GM18508 (cell line): Measurements from ENCODE around the gene SHANK3.
"Not testable (repeated sequence)": the region's sequence is repeated elsewhere in the genome, so short reads cannot be mapped to it uniquely, and the experiment has no call there.

Experiments used
- ATAC-seq: cut with Tn5 transposase; IDR thresholded peaks from one replicate; pipeline ENCODE4 v1.9.1; 2021; ENCODE audit warnings: moderate number of reproducible peaks; ENCODE audit not compliant: insufficient read depth, unreplicated experiment

The SHANK3 gene

DNA sequence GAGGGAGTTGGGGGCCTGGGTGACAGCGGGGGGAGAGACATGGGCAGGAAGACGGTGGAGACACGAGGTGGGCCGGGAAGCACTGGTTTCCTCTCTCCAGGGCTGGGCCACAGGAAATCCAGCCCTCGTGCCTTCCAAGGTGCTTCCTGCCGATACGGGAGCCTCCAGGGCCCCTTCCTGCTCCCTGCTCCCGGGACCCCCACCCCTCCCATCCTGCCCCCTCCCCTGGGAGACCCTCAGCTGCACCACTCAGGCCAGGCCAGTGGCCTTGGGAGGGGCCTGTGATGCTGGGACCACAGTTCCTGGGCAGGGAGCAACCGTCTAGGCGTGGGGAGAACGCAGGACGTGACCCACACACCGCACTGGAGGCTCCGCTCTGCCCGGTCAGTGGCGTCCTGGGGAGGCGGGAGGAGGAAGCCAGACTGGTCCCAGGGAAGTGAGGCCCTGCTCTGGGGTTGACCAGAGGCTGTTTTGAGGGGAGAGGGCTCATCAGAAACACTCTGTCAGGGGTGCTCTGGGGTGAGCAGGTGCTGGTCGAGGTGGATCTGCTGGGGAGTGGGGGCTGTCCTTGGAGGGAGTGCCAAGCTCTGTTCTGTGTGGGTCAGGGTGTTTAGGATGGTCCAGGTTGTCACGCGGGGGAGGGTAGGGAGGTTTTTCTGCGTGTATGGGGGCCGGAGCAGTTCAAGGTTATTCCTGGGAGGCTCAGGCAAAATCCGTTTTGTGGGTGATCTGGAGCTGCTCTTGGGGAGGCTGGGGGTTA lies at the start of gene SHANK3:
TSS of gene SHANK3 (plus strand) at position 353 of the 760 bp plus-strand sequence.
- ATAC-seq: no peak

DNA sequence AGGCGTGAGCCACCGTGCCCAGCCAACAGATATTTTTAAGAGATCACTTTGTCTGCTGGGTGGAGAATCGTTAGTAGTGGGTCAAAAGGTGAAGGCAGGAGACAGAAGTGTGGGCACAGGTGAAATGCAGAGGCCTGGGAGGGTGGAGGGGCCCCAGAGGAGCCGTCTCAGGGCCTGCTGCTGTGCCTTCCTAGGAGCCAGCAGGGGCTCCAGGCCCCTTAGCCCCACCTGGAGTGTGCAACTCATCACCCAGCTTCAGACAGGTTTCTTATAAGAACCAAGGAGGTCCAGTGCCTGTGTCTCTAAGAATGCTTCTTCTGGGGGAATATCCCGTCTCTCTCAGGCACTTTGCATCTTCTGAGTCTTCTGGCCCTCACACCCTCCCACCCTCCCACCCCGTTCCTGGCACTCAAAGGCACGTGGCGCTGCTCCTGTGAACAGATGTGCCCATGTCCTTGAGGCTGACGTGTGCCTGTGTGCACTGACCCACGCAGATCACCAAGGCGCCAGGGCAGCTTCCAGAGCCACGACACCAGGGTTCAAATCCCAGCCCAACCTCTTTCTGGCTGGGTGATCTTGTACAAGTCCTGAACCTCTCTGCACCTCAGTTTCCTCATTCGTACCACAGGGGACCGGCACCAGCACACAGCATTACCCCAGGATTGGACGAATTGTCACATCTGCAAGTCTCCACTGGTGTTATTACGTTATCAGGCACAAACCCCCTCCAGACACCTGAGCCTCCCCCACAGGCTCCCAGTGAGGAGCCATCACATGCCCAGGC lies 48.1 kb upstream of the SHANK3 start:
- no peak for ATAC-seq

DNA sequence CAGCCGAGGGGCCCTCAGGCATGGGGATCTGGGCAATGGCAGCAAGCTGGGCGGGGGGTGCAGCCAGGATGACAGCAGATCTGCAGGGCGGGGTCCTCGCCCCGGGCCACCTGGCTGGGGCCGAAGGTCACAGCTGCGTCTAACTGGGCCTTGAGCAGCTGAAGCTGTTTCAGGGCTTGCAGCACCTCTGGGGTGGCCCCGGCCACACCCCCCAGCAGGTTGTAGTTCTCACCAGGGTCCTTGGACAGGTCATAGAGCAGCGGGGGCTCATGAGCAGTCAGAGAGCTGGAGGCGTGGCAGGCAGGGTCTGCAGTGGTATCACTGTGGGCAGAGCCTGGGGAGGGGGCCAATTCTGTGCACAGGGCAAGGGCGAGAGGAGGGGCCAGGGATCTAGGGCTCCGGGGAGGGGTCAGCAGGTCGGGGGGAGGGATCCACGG lies 47.5 kb upstream of the SHANK3 start:
- ATAC-seq: no peak

- no peak for ATAC-seq
Observed at GRCh38 chr22:50625568-50626313, 46.9 kb upstream of the SHANK3 start.

GRCh38 chr22:50626314-50626849 lies 46.2 kb upstream of the SHANK3 start:
- no peak for ATAC-seq

DNA sequence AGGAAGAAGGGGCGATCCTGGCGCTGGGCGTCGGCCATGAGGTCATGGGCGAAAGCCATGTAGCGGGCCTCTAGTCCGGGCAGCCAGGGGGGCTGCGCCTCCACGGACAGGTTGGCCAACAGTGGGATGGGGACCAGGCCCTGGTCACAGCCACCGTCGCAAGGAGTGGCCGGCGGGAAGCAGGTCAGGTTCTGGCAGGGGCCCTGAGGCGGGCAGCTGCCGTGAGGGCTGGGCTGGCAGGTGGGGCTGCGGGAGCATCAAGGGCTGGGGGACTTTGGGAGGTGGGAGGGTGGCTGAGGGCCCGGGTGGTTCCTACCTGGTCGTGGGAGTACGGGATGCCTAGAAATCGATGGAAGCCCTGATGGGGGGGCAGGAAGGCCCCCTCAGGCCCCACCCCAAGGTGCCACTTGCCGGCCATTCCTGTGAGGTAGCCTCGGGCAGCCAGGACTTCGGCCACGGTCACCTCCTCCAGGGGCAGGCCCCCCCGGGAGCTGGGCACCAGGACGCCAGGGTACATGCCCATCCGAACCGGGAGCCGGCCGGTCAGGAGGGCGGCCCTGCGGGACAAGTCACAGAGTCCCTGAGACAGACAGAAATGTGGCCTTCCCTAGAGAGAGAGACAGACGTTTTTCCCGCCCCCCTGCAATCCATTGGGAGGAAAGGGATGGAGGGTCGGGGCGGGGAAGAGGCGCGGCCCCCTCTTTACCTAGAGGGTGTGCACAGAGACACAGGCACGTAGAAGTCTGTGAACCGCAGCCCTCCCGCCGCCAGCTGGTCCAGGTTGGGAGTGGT lies 45.6 kb upstream of the SHANK3 start:
- no peak for ATAC-seq

DNA sequence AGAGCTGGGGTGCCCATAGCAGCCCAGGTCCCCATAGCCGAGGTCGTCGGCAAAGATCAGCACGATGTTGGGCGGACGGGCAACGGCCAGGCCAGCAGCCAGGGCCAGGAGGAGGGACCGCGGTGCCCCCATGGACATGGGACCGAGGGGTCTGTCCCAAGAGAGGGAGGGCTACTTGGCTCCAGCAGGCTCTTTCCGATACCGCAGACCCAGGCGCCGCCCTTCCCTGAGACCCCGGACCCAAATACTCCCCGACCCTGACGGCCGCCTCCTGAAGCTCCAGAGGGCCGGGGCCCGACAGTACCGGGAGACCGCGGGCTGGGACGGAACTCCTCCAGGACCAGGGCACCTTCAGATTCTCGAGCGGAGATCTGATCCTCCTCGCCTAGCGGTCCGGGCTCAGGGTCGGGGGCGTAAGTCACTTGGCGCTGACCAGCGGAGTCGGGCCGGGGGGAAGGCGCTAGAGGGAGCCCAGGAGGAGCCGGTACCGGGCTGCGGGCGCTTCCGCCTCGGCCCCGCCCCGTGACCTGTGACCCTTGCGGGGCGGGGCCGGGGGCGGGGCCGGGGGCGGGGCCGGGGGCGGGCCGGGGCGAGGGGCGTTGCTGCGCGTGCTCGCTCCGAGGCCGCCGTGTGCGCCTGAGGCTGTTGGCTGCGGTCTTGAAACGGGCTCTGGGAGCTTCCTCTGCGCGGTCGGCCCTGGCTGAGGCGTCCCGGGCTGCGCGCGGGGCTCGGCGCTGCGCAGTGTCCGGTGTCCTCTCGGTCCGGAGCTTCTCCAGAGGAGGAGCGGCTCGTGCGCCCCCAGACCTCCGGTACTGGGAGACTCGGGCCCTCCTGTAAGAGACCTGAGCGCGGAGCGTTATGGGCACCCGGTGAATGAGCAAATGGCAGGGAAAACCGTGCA lies 44.7 kb upstream of the SHANK3 start, which contains the start of gene ARSA:
TSS of gene ARSA (minus strand) at position 511 of the 901 bp plus-strand sequence. CDS start at position 138, 373 bp downstream.
- no peak for ATAC-seq

GRCh38 chr22:50628543-50629134 lies 44.0 kb upstream of the SHANK3 start:
- no peak for ATAC-seq

DNA sequence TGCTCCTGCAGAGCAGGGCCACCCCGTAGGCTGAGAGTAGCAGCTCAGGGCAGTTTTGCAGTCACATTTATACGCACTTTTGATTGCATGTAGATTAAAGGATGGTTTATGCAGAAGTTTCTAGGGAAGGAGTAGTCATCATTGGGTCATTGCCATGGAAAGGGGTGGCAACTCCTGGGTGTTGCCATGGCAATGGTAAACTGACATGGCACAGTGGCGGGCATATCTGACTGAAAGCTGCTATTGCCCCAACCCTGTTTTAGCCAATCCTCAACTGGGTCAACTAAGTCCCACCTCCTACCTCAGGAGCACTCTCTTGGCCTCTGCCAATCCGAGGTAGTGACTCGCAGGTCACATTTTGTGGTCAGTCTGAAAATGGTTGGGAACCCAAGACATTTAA lies 42.2 kb upstream of the SHANK3 start:
- no peak for ATAC-seq

DNA sequence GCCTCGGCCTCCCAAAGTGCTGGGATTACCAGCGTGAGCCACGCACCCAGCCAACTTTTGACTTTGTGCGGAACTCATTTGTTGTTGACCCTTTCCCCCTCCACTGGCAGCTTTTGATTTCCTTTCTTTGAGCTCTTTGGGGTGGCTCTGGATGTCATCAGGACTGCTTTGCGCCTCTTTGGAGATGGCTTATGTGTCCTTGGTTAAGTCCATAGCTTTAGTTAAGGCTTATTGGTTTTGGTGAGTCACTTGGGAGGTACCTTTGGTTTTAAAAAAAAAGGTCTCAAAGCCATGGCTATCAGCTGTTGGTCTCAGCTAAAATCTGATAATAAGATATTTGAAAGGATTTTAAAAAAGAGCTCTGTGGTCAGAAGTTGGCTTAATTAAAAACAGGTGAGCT lies 39.5 kb upstream of the SHANK3 start:
- ATAC-seq: no peak

- no peak for ATAC-seq
Observed at GRCh38 chr22:50633771-50634170, 38.9 kb upstream of the SHANK3 start.

GRCh38 chr22:50635591-50635990 lies 37.0 kb upstream of the SHANK3 start:
- ATAC-seq: no peak

GRCh38 chr22:50640296-50640695 lies 32.3 kb upstream of the SHANK3 start:
- ATAC-seq: not testable (repeated sequence)

DNA sequence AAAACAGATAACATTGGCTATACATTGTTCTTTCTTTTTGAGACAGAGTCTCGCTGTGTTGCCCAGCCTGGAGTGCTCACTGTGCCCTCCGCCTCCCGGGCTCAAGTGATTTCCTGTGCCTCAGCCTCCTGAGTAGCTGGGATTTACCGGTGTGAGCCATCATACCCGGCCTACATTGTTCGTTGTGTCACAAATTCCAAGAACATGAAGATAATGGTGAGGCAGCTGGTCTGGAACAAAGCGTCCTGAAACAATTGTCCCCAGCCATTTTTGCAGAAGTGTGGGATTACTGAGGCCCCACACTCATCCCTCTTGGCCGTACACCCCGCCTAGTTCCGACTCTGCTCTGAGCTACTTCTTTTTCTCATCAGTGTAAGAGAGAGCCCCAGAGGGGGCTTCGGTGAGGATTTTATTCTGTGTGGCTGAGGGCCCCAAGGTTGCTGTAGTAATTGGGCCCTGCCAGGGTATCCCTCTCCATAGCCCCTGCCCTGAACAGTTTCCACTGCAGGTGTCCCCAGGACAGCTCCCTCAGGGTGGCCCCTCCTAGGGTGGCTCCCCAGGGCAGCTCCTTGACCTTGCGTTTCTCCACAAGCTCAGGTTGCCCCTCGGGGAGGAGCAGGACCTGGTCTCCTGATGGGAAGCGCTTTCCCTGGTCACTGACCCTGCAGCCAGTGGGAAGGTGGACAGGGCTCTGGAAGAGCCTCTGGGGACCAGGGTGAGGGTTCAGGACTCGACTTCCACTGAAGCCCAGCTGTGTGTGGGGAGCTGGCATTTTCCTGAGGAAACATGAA lies 31.6 kb upstream of the SHANK3 start:
- ATAC-seq: no peak

GRCh38 chr22:50641696-50642607 lies 30.7 kb upstream of the SHANK3 start:
- ATAC-seq: no peak

GRCh38 chr22:50643021-50643820 lies 29.4 kb upstream of the SHANK3 start:
- ATAC-seq: not testable (repeated sequence)
